Measurements from ENCODE around the gene TERB2. TPM values are rescaled to one million over a fixed set of nuclear protein-coding genes. Genes with fewer than 3 reads are reported as not detected.

The TERB2 gene, protein sequence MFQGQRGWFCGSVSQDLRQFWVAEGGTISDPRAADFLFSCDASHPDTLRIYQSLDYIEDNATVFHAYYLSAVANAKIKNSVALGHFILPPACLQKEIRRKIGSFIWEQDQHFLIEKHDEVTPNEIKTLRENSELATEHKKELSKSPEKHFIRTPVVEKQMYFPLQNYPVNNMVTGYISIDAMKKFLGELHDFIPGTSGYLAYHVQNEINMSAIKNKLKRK
- not detected in 5 replicates for total RNA-seq (2022; extraction: Qiagen RNA extraction; ENCODE audit: low read depth)

GRCh38 chr15:44956388-44956787 lies at the start of gene TERB2:
Gene TERB2, plus strand, starts transcription at chr15:44956687. Its CDS starts 32 bp downstream, at chr15:44956719.

DNA sequence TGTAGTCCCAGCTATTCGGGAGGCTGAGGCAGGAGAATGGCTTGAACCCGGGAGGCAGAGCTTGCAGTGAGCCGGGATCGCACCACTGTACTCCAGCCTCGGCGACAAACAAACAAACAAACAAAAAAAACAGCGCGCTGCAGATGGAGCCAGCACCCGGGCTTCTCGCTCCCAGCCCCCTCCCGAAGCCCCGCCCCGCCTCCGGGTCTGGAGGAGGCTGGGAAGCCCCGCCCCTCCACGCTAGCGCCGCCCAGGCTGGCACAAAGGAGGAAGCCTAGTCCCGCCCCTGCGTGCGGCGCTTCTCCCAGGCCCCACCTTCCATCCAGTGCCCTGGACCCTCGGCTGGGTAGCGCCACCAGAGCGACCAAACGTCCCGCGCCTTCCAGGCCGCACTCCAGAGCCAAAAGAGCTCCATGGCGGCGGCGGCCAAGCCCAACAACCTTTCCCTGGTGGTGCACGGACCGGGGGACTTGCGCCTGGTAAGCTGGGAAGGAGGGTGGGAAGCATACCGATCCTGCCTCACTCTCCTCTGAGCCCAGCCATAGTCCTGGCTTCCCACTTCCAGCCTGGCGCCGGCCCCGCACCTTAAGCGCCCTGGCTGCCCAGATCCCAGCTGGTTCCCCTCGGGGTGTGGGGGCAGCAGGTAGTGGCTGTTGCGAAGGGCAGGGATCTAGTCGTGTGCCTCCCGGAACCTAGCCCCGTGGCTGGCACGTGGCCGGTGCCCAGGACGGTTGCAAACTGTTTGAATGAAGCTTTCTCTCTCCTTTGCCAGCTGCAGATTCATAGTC lies 66.6 kb downstream of the TERB2 start, which contains the start of gene SORD:
Gene SORD, plus strand, starts transcription at position 325 of the 788 bp plus-strand sequence. Its CDS starts 89 bp downstream, at position 414.

Other genes with a start within 250 kb of the TERB2 start
- gene PATL2, start 245.4 kb upstream of the TERB2 start, total RNA-seq (2022; extraction: Qiagen RNA extraction; ENCODE audit: low read depth): 0.08 to 0.34 TPM (median 0.13 TPM) in 3 of 5 replicates, not detected in the others
- gene B2M, start 245.2 kb upstream of the TERB2 start, total RNA-seq (2022; extraction: Qiagen RNA extraction; ENCODE audit: low read depth): 421 to 497 TPM (median 446 TPM) in 5 replicates
- gene TRIM69, start 220.2 kb upstream of the TERB2 start, total RNA-seq (2022; extraction: Qiagen RNA extraction; ENCODE audit: low read depth): 3.3 to 7.1 TPM (median 5.2 TPM) in 5 replicates
- gene SORD, start 66.5 kb downstream of the TERB2 start, total RNA-seq (2022; extraction: Qiagen RNA extraction; ENCODE audit: low read depth): 31.3 to 39.4 TPM (median 37.4 TPM) in 5 replicates
- 0.02 to 0.09 TPM (median 0.03 TPM) in 5 replicates for gene DUOX2, start 157.5 kb downstream of the TERB2 start, total RNA-seq (2022; extraction: Qiagen RNA extraction; ENCODE audit: low read depth)
- not detected in 5 replicates for gene DUOXA2, start 157.6 kb downstream of the TERB2 start, total RNA-seq (2022; extraction: Qiagen RNA extraction; ENCODE audit: low read depth)
- 0.09 to 0.26 TPM (median 0.16 TPM) in 4 of 5 replicates, not detected in the other for gene DUOXA1, start 173.2 kb downstream of the TERB2 start, total RNA-seq (2022; extraction: Qiagen RNA extraction; ENCODE audit: low read depth)
- gene DUOX1, start 173.3 kb downstream of the TERB2 start, total RNA-seq (2022; extraction: Qiagen RNA extraction; ENCODE audit: low read depth): not detected in 5 replicates
- 0.63 to 1.4 TPM (median 0.76 TPM) in 5 replicates for gene SHF, start 231.3 kb downstream of the TERB2 start, total RNA-seq (2022; extraction: Qiagen RNA extraction; ENCODE audit: low read depth)